GM10266 (cell line): Measurements from ENCODE around the gene TBX2.
"Not testable (repeated sequence)": the region's sequence is repeated elsewhere in the genome, so short reads cannot be mapped to it uniquely, and the experiment has no call there.

Experiments used
- DNase-seq: peaks from one replicate; pipeline ENCODE4 v3.0.0; 2012; ENCODE audit errors: extremely low spot score
- TF ChIP-seq, protein P1 (sequence below): IDR thresholded peaks from 2 replicates; pipeline ENCODE4 v1.5.1; 2012; ENCODE audit warnings: mild to moderate bottlenecking, low read depth; ENCODE audit not compliant: control insufficient read depth, insufficient read depth; ENCODE audit errors: missing control alignments

TBX2 gene

DNA sequence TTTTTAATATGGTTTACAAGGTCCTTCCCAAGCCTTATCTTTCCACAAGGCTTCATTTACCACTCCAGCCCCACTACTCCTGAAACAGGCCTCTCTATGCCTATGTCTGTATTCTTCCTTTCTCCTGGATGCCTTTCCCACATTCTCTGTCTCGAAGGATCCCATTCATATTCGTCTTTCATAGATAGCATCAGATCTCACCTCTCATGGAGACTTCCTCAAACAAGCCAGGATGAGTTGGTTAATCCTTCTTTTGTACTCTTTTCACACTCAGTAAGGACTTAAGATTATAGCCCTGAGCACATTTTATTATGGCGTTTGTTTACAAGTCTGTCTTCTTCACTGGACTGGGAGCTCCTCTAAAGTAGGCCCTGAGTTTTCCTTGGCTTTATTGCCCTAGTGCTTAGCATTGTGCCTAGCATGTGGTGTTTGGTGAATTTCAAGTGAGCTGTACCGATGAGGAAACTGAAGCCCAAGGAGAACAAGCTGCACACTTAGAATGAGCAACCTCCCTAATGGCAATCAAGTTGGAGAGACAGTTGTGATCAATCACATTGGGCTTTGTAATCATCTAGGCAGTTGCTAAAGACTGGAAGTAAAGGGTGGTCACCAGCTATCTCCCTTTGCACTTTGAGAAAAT lies 42.6 kb downstream of the TBX2 start:
- TF ChIP-seq, protein P1, sequence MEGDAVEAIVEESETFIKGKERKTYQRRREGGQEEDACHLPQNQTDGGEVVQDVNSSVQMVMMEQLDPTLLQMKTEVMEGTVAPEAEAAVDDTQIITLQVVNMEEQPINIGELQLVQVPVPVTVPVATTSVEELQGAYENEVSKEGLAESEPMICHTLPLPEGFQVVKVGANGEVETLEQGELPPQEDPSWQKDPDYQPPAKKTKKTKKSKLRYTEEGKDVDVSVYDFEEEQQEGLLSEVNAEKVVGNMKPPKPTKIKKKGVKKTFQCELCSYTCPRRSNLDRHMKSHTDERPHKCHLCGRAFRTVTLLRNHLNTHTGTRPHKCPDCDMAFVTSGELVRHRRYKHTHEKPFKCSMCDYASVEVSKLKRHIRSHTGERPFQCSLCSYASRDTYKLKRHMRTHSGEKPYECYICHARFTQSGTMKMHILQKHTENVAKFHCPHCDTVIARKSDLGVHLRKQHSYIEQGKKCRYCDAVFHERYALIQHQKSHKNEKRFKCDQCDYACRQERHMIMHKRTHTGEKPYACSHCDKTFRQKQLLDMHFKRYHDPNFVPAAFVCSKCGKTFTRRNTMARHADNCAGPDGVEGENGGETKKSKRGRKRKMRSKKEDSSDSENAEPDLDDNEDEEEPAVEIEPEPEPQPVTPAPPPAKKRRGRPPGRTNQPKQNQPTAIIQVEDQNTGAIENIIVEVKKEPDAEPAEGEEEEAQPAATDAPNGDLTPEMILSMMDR: no peak
- DNase-seq: peak; percentile 5

DNA sequence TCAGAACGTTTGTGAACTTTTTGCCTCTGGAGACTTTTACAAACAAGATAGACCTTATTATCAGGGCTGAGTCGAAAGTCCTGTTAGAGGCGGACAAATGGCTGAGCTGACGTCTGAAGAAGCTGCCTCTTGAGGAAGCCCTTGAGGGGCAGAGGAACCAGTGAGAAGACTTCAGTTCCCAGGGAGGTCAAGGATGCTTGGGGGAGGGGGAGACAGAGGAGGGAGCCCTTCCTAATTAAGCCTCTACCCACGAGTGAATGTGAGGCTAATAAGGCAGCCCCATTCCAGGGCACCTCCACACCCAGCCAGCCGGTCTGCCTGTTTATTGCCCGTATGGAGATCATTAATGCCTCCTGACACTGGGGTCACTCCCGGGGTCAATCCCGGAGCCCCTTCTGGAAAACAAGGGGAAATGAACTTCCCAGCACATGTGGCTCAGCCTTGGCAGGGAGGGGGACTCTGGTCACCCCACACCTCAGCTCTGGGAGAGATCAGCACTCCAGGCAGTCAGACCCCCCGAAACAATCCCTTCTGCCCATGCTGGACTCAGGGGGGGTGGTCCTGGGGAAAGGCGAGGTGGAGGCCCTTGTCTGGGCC lies 43.3 kb downstream of the TBX2 start:
- TF ChIP-seq, protein P1: no peak
- DNase-seq: peak; percentile 21

DNA sequence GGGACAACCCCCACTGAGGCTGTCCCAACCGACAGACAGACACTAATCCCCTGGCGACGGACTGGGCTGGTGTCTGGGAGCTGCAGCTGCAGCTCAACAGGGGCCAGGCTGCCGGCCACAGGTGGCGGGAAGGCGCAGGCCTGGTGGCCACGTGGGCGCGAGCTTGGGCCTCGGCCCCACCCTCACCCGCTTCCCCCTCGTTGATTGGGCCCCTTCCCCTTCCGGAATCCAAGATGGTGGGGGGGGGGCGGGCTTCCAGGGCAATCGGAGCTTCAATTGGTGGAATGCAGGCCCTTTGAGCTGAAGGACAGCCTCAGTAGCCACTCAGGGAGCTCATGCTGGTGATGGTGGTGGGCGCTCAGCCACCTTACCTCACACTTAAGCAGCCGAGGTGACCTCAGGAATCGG lies 43.8 kb downstream of the TBX2 start:
- TF ChIP-seq, protein P1: no peak
- DNase-seq: no peak

DNA sequence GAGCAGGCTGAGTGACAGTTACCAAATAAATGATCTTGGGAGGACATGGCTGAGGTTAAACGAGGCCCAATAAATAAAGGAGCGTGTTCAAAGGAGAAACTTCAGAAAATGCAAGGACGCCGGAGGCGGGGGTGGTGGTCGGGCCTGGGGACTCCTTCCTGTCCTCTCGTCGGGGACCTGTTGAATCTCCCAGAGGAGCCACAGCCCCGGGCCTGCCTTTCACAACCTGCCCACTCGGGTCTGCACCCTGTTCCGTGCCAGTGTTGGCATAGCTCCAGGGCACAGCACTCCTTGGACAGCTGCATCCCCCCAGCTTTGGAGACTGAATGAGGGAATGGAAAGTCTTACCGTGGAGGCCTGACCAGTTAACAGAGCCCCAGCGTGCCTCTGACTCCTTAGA lies 44.4 kb downstream of the TBX2 start:
- no peak for DNase-seq
- TF ChIP-seq, protein P1: no peak

DNA sequence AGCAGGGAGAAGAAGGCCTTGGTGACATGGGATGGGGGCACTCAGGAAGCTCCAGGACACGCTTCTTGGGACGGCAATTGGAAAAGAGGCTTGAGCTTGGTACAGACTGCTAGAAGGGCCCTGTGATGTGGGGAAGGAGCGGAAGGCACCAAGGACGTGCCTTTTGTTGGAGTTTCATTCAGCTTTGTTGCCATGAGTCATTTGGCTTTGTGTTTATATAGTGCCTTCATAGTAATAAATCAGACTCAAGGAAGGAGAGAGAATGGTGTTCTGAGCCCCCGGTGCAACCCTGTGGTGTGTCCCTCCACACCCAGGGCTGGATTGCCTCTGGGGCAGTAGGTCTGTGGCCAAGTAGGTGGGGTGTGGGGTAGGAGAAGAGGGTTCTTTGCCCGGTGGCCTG lies 45.2 kb downstream of the TBX2 start:
- TF ChIP-seq, protein P1: no peak
- DNase-seq: no peak

DNA sequence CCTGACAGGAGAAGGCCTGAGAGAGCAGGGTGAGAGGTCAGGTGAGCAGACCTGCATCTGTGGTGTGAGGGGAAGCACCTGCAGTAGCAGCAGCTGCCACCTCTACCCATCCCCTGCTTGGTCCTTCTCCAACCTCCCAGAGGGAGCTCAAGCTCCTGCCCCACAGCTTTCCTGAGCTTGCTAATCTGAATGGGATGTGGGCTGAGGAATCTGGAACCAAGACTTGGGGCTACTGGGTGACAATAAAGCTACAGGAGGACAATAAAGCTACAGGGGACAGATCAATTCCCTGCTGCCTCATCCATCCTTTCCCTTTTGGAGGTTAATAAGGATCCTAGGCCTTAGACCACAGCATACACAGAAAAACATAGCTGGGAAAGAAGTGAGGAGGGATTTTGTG lies 47.7 kb downstream of the TBX2 start:
- TF ChIP-seq, protein P1: no peak
- DNase-seq: no peak

DNA sequence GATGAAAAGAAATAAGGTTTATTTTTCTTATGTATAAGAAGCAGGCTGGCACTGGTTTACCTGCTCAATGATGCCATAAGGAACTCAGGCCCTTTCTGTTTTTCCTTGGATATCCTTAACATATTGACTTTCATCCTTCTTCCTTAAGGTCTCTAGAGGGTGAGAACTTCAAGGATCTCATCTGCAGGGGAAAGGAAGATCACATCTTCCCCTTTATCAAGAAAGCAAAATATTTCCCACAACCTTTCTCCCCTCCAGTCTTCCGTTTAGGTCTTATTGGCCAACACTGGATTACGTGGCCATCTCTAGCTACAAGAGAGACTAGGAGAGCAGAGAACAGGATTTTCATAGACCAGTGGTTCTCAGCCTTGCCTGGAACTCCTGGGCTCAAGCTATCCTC lies 48.4 kb downstream of the TBX2 start:
- no peak for DNase-seq
- TF ChIP-seq, protein P1: no peak

DNA sequence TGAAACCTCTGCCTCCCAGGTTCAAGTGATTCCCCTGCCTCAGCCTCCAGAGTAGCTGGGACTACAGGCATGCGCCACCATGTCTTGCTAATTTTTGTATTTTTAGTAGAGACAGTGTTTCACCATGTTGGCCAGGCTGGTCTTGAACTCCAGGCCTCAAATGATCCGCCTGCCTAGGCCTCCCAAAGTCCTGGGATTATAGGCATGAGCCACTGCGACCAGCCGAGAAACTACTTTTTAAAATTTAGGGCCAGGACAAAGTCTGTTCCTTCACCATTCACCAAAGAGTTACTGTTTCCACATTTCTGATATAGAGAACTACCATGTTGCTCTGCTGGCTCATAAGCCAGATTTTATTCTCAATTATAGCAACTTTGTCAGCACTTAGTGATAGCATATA lies 49.5 kb downstream of the TBX2 start:
- not testable (repeated sequence) for DNase-seq
